Activated CD8-positive, alpha-beta memory T cell treated with anti-CD3 and anti-CD28 coated beads for 48 hours (primary cell): ENCODE data around the gene ARHGEF16.

Source experiments
- DNase-seq, 3 experiments: peaks; one replicate each; pipeline ENCODE4 v3.0.0-alpha.2; 2020; ENCODE audit warnings: low read depth in 2 of 3, low spot score in 2 of 3

The ARHGEF16 gene

DNA sequence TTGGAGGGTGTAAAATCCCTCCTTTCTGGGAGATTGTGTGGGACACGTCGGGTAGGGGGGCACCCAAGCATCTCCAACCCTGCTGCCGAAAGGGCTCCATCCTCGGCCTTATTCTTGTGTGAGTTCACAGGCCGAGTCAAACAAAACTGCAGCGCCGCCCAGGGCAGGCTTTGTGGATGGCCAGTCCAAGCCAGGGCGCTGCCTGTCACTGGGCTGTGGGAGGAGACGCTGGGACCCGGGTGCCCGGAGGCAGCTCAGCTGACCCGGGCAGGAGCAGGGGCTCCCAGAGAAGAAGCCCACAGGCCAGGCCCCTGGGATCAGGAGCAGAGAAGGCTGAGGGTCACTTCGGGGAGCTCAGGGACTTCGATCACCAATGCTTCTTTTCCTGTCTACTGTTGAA lies 31.8 kb upstream of the ARHGEF16 start:
- no peak for DNase-seq

DNA sequence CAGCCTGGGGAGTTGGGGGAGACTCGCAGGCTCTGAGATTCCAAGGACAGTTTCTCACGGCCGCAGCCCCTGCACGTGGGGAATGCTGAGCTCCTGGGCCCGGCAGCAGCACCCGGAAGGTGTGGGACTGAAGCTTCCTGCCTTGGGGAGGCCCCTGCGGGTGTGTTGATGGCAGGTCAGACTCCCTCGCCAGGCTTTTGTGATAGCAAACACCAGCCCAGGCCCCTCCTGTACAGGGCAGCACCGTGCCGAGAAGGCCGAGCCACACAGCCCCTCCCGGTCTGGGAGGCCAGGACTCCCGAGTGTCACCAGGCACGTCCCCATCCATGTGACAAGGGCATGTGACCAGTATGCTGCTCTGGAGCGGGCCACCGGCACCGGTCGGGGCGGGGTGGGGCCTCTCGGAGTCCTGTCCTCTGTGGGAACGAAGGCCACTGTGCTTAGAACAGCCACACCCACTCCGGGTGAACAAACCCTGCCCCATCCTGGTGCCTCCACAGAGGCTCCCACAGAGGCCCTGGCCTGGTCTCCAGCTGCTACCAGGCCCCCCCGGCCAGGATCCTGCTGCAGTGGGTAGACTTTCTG lies 31.1 kb upstream of the ARHGEF16 start:
- no peak for DNase-seq

DNA sequence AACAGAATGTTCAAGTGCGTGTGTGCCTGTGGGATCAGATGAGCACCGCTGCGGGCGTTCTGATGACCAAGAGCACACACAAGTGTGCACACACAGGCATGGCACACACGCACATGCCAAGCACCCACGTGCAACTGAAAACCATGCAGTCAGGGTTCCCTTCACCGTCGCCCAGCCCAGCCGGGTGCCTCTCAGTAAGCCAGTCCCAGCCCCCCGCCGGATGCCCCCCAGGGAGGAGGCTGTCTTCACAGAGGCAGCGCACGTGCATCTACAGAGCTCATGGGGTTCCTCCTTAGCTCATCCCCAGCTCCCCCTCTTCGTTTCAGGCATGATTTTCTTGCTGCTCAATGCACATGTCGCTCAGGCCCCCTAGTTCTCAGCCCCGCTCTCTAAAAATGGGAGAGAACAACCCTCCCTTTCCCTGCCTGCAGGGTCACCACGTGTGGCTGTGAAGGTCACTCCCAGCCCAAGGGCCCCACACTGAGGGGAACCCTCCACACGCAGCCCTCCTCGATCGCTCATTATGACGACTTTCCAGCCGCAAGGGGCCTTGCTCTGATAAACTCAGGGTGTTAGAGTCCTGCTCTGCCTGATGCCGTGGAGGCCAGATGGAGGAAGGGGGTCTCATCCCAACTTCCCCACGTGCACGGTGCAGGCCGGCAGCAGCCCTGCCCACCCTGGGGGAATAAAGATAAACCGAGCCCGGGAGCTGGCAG lies 30.4 kb upstream of the ARHGEF16 start:
- no peak for DNase-seq

DNA sequence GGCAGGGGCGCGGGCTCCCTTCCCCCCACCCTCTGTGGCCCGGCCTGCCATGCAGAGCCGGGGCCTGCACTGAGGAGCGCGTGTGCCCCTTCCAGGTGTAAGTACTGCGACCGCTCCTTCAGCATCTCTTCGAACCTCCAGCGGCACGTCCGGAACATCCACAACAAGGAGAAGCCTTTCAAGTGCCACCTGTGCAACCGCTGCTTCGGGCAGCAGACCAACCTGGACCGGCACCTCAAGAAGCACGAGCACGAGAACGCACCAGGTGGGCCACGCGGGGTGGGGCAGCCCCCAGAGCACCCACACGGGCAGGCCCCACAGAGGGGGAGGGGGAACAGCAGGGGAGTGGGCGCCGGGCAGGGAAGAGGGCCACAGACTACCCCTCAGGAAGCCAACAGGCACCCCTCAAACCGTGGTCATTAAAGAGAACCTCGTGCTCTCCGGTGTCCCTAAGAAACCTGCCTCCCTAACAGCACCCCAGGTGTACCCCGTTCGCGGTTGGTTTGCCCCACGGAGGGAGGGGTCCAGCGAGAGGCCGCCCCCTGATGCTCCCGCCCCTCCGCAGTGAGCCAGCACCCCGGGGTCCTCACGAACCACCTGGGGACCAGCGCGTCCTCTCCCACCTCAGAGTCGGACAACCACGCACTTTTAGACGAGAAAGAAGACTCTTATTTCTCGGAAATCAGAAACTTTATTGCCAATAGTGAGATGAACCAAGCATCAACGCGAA lies 28.8 kb upstream of the ARHGEF16 start:
- no peak for DNase-seq

DNA sequence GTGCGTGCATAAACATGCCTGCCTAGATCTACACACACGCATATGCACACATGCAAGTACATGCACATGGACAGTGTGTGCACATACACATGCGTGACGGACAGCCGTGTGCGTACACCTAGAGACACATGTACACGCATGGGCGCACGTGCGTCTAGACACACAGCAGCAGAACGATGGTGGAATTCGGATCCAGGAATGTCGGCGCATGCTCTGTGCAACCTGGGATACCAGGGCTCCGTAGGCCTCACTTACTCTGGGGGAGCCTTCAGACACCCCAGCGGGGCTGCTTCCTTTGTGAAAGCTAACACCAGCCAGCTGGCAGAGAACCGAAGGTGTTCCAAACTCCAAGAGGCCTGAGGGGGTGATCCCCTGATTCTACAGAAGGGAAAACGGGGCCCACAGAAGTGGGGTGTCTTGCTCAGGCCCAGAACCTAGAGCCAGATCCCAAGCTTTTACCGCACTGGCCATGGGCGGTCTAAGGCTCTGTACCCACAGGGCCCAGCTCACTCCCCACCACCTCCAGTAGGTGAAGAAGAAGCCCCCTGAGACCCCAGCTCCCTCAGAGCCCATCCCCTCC lies 27.4 kb upstream of the ARHGEF16 start:
- no peak for DNase-seq

DNA sequence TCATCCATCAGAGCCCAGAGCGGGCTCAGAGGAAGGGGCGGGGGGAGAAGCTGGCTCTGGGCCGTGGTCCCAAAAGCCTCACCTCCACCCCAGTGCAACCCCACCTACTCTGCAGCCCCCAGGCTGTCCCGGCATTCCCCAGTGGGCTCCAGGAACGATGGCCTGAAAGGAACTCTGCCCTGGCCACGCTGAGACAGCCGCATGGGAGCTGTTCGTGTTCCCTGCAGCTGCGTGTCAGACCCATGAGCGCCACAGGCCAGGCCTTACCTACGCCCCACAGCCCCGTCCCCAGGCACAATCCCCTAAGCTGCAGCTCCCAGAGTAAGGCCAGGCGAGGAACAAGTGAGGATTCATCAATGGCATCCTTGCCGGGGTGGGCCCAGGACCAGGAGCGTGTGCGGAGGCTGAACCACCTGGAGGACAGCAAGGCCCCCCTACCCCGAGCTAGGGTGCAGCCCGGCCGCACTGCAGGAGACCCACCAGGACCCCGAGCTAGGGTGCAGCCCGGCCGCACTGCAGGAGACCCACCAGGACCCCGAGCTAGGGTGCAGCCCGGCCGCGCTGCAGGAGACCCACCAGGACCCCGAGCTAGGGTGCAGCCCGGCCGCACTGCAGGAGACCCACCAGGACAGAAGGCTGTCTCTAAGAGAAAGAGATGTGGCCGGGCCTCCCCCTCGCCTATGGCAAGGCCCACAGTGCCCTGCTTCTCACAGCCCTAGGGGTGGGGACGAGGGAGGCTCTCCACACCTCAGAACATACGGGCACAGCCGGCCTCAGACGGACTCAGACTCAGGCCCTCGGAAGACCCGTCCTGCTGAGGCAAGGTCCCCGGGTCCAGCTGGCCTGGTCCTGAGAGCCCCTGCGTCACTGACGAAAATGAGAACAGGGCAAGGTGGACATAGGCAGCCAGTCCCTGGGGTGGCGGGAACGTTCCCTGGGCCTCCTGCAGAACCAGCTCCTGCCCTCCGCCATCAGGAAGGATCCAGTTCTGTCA lies 26.5 kb upstream of the ARHGEF16 start:
- no peak for DNase-seq

DNA sequence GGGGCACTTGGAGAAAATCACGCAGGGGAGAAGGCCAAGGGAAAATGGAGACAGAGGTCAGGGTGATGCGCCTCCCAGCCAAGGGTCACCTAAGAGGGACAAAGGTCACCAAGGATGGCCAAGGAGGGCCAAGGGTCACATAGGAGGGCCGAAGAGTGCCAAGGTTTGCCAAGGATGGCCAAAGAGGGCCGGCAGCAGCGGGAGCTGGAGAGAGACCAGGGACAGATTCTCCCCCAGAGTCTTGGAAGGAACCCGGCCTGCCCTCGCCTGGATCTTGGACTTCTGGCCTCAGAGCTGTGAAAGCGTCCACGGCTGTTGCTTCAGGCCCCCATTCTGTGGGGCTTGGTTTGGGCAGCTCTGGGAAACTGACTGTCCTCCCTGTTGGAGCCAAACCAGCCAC lies 25.6 kb upstream of the ARHGEF16 start:
- no peak for DNase-seq

DNA sequence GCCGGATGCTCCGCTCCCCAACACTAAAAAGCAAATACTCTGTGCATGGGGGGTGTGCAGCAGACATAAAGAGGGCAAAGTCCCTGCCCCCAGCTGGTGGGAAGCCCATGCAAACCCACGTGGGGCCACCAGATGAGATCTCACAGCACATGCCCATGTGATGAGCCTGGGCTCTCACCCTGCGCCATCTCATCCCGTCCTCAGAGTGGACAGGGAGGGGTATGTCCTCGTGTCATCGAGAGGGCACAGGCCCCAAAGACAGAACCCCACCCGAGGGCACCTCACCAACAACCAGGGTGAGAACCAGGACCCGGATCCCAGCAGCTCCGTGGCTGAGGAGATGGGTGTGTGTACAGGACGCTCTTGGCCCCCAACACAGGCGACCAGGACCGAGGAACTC lies 25.1 kb upstream of the ARHGEF16 start:
- no peak for DNase-seq

DNA sequence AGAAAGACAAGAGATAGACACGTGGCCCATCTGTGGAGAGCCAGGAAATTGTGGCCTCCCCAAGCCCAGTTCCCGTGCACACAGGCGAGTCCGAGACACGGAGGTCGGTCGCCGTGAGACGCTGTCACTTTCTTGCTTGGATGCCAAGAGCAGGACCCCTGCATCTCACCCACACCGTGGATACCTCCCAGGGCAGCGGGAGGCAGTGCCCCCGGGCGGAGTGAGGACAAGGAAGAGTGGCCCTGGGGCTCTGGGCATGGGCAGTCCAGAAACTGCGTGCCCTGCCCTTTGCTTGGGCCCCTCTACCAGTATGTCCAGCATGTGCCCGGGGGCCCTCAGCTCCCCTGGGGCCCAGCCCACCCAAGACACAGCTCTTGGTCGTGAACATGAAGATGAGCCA lies 24.7 kb upstream of the ARHGEF16 start:
- no peak for DNase-seq

DNA sequence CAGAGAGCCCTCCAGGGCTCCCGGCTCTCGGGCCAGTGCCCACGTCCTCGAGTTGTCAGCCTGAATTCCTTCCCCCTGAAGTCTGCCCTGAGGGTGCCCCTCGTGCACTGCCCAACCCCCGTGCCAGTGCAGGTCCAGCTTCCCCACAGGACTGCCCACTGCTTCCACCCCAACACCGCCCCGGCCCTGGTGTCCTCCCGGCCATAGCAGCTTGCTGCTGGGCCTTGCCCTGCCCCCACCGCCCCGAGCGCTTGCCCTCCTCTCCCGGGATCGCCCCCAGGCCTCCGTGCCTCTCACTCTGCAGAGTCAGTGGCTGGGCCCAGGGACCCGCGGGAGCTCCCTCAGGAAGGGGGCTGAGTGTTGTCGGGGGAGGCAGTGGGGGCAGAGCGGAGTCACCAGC lies 24.1 kb upstream of the ARHGEF16 start:
- no peak for DNase-seq

DNA sequence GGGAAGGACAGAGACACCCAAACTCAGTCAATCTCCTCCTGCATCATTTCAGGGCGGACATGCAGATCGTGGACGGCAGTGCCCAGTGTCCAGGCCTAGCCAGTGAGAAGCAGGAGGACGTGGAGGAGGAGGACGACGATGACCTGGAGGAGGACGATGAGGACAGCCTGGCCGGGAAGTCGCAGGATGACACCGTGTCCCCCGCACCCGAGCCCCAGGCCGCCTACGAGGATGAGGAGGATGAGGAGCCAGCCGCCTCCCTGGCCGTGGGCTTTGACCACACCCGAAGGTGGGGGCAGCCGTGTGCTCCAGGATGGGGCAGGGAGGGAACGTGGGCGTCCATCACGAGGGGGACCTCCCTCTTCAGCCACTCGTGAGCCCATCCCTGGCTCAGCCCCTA lies 23.6 kb upstream of the ARHGEF16 start:
- no peak for DNase-seq

DNA sequence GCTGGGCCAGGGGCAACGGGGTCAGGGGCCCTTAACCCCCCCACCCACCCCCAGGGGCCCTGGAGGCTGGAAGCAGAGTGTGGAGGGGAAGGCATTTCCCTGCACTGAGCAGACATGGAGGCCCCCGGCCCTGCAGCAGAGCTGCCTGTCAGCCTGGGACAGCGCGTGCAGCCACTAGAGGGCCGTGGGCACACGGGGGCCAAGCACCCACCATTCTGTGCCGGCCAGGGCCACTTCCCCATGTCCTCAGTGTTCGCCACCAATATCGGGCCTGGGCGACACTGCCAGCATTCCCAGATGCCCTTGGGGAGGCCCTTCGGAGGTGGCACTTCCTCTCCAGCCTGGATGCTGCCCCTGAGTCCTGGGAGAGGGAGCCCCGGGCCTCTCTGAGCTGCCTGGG lies 23.2 kb upstream of the ARHGEF16 start:
- DNase-seq: no peak

DNA sequence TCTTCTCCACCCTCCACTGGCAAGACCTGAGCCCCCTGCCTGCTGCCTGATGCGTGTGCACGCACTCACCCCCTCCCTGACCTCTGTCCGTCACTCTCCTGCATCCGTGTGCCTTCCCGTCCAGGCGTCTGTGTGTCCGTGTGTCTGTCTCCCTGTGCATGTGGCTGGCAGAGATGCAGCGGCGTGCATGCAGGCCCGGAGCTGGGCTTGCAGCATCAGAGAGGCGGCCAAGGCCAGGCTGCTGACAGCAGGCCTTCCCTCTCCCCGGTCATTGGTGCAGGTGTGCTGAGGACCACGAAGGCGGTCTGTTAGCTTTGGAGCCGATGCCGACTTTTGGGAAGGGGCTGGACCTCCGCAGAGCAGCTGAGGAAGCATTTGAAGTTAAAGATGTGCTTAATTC lies 22.8 kb upstream of the ARHGEF16 start:
- no peak for DNase-seq

DNA sequence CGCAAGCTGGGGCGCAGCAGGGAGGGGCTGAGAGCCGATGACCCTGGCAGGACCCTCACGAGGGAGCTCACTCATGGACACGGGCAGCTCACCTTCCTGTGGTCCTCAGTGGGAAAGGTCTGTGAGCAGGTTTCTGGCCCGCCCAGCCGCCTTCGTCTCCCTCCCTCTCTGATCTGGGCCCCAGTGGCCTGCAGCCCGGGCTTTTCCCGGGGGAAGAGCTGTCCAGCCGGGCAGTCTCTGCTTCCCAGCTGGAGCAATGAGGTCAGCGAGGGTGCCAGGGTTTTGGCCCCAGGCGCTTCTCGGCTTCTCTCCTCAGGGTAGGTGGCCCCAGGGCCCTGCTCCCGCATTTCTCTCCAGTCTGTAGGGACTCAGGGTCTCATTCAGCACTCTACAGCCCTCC lies 22.2 kb upstream of the ARHGEF16 start:
- no peak for DNase-seq

DNA sequence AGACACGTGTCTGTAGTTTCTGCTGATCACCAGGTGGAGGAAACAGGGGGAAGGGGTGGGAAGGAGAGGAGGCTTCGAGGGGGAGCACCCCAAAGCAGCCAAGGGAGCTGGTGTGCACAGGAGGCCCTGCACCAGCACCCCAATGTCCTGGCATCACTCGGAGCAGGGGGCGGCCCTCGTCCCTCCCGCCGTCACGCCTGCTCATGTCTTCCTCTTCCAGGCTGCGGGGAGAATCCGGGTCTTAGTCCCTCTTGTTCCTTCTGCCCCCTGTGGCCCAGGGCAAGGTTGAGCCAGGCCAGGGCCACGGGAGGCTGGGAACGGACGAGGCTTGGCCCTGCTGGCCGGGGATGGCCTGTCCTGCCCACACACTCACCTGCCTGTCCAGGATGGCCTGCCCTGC lies 21.4 kb upstream of the ARHGEF16 start:
- DNase-seq: no peak

DNA sequence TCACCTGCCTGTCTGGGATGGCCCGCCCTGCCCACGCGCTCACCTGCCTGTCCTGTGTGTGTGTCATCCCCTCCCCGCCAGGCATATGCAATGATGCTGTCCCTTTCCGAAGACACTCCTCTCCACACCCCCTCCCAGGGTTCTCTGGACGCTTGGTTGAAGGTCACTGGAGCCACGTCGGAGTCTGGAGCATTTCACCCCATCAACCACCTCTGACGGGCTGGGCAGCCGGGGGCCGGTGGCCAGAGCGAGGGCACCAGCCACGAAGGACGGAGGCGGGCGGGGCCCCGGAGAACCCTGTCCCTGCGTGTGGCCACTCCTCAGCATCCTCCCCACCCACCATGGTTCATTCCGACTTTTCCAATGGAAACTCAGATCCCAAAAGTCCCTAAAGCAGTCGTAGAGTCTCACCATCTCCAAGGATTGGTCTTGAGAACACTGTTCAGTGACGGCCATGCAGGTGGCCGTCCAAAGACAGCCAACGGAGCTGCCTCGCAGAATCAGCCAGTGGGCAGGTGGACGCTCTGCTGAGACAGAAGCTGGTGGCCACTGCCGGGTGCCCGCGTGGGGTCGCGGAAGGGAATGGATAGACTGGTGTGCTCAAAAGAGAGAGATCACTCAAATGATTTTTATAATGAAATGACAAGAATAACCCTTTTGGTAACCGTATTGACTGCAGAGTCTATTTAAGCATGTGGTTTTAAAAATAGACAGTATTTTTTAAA lies 20.7 kb upstream of the ARHGEF16 start:
- no peak for DNase-seq

DNA sequence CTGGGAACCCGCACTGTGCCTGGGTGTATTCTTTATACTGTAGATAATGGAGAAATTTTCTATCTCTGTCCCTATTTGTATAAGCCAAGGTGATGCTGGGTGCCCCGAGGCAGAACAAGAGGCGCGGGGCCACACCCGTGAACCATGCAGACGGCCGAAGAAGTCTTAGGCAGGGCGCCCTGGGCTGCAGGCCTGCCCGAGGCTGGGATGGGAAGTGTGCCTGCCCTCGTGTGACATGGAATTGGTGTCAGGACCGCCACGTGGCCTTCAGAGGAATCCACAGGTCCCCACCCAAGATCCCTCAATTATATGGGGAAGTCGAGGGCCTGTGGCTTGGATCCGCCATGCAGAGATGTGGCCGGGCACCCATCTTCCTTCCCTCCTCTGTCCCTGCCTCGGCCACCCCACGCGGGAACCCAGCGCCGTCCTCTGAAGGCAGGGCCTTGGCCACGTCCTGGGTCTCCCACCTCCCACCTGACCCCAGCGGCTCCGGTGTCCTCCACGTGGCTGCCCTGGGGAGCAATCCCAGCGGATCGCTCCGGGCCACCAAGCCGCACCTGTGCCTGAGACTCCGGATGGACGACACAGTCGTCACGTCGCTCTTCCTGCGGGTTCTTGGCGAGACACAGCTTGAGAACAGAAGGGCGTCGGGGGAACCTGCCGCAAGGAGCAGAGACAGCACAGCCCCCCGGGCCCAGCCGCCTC lies 19.9 kb upstream of the ARHGEF16 start:
- DNase-seq: no peak

DNA sequence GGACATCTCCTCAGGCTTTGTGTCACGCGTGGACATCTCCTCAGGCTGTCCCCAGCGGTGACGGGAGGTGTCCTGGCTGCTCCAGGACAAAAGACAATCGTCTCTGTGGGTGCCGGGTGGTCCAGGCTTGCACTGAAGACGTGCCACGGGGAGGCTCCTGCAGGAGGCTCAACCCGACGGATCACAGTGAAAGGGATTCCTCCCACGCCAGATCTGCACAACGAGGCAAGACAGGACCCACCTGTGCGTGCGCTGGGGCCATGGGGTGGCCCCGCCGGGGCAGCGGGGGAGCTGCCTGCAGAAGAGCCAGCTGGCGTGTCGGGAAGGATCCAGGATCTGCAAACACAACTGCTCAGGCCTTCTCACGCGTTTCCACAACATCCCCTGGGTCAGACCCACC lies 18.8 kb upstream of the ARHGEF16 start:
- DNase-seq: no peak

DNA sequence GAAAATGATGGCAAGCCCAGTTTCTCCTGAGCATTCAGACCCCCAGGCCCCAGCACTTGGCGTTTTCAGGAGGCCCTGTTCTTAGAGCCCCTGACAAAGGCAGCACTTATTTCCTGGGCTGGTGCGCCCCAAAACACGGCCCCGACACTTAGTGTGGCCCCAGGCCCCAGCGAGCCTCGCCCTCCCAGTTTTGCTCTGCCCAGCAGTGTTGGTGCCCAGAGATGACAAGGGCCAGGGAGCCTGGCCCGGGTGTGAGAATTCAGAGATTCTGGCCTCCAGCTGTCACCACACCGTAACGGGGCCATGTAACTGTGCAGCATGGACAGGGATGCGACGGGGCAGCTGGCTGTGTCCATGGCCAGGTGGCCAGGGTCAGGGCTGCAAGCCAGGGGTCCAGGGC lies 18.0 kb upstream of the ARHGEF16 start:
- DNase-seq: no peak

DNA sequence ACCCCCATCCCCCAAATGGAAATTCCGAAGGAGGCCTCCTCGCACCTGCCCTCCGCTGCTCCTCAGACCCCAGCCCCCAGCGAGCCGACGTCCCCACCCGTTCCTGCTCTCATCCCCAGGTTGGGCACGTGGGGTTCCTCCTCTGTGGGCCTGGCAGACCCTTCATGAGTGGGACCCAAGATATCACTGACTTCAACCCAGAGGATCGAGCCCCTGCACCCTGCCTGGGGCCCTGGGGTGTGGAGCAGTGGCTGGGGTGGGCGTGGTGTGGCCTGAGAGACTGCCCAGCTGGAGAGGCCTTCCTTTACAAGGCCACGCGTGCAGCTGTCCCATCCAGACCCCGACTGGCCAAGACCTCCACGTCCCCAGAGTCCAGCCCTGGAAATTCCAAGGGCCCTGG lies 17.6 kb upstream of the ARHGEF16 start:
- DNase-seq: no peak
